ENCODE measurements around the gene ARHGEF28.

GRCh38 chr5:73960426-73960825 is 334.4 kb downstream of the ARHGEF28 start:
- no peak for TF ChIP-seq POLR2A (IDR thresholded peaks at IDR 0.05; ENCODE audit: extremely low read depth, insufficient read length)
- no peak for TF ChIP-seq CTCF (IDR thresholded peaks at IDR 0.05; ENCODE audit: low read depth, low read length)

Measured in NB4 (cell line).